ENCODE results near the gene SLC35E1. TPM values are rescaled to one million over a fixed set of nuclear protein-coding genes. Genes with fewer than 3 reads are reported as not detected.

The SLC35E1 gene
- total and polyA plus RNA-seq, 12 donors, result 20.1 to 49.8 (median 37.3) TPM

- no peak for DNase-seq
- intact Hi-C loops (cut with DNase I), result loop anchor here in 1 of 2 donors (10.0 kb wide), 1 partner anchor 51 kb away; the partner anchor contains the start of gene MED26
- H3K4me1 ChIP-seq (replicated peaks in 1 of 2), result peaks cover 16 to 32% of the 10 kb centered on the region in 2 donors
- no peaks in the 10 kb centered on the region for H3K27me3 ChIP-seq
- H3K27ac ChIP-seq, result peak overlapping the region in 3 of 5 donors; percentile 74 to 94 (median 89)
- H3K4me3 ChIP-seq, result no peak overlapping the region
- peaks cover 0 to 33% of the 10 kb centered on the region in 2 donors for H3K36me3 ChIP-seq (replicated peaks in 1 of 2)
- TF ChIP-seq POLR2A (IDR thresholded peaks at IDR 0.05) (no peak), CTCF (IDR thresholded peaks at IDR 0.05) (no peak)
- no peaks in the 10 kb centered on the region for H3K9me3 ChIP-seq (replicated peaks in 1 of 3)
Measured at GRCh38 chr19:16573925-16574324, 1.7 kb upstream of the SLC35E1 start.

- intact Hi-C loops (cut with DNase I), result loop anchor here in 1 of 2 donors (10.0 kb wide), 1 partner anchor 52 kb away; the partner anchor contains the start of gene MED26
- peak overlapping the region in 3 of 4 donors; percentile 46 to 99 (median 83) for H3K4me3 ChIP-seq
- WGBS, 4 donors, result 57 to 58% (median 57%) methylated on average over 12 to 13 of the region's 13 CpGs
- no peak for TF ChIP-seq POLR2A (IDR thresholded peaks at IDR 0.05)
- TF ChIP-seq CTCF (IDR thresholded peaks at IDR 0.05), result no peak
- peak overlapping the region in 4 of 5 donors; percentile 74 to 94 (median 84) for H3K27ac ChIP-seq
- no peak for DNase-seq
- no peaks in the 10 kb centered on the region for H3K9me3 ChIP-seq (replicated peaks in 1 of 3)
- H3K4me1 ChIP-seq (replicated peaks in 1 of 2), result peaks cover 16 to 32% of the 10 kb centered on the region in 2 donors
- no peaks in the 10 kb centered on the region for H3K27me3 ChIP-seq
- H3K36me3 ChIP-seq (replicated peaks in 1 of 2), result peaks cover 0 to 37% of the 10 kb centered on the region in 2 donors
Measured at GRCh38 chr19:16573296-16573695, 1.1 kb upstream of the SLC35E1 start.

- intact Hi-C loops (cut with DNase I), result loop anchor here in 1 of 2 donors (10.0 kb wide), 1 partner anchor 53 kb away; the partner anchor contains the start of gene MED26
- H3K27me3 ChIP-seq, result no peaks in the 10 kb centered on the region
- H3K4me1 ChIP-seq (replicated peaks in 1 of 2), result peaks cover 16 to 32% of the 10 kb centered on the region in 2 donors
- peaks cover 0 to 28% of the 10 kb centered on the region in 2 donors for H3K36me3 ChIP-seq (replicated peaks in 1 of 2)
- WGBS, 4 donors, result 0 to 1% (median 0%) methylated on average over 4 to 75 of the region's 75 CpGs
- TF ChIP-seq POLR2A (IDR thresholded peaks at IDR 0.05) (no peak), CTCF (IDR thresholded peaks at IDR 0.05) (no peak)
- peak in 6 of 7 donors; percentile 47 to 71 (median 60) for DNase-seq
- peak overlapping the region; percentile 20 to 89 (median 58) for H3K4me3 ChIP-seq
- H3K9me3 ChIP-seq (replicated peaks in 1 of 3), result no peaks in the 10 kb centered on the region
- H3K27ac ChIP-seq, result peak overlapping the region in 4 of 5 donors; percentile 65 to 94 (median 79)
Measured at GRCh38 chr19:16571822-16572331, 338 bp downstream of the SLC35E1 start.

- intact Hi-C loops (cut with DNase I), result loop anchor here in 1 of 2 donors (10.0 kb wide), 1 partner anchor 54 kb away; the partner anchor contains the start of gene MED26
- H3K36me3 ChIP-seq (replicated peaks in 1 of 2), result peaks cover 0 to 28% of the 10 kb centered on the region in 2 donors
- H3K27me3 ChIP-seq, result no peaks in the 10 kb centered on the region
- 9 to 34% (median 15%) methylated on average over 4 to 6 of the region's 6 CpGs for WGBS, 4 donors
- peak overlapping the region in 4 of 5 donors; percentile 65 to 94 (median 79) for H3K27ac ChIP-seq
- DNase-seq, result peak in 3 of 7 donors; percentile 44 to 68 (median 58)
- H3K4me1 ChIP-seq (replicated peaks in 1 of 2), result peaks cover 16 to 32% of the 10 kb centered on the region in 2 donors
- H3K4me3 ChIP-seq, result peak overlapping the region in 3 of 4 donors; percentile 20 to 83 (median 32)
- H3K9me3 ChIP-seq (replicated peaks in 1 of 3), result no peaks in the 10 kb centered on the region
- TF ChIP-seq POLR2A (IDR thresholded peaks at IDR 0.05) (no peak), CTCF (IDR thresholded peaks at IDR 0.05) (no peak)
Measured at GRCh38 chr19:16571283-16571682, 932 bp downstream of the SLC35E1 start.

Data from adrenal gland (tissue), 12 donors.